Nephron (organoid): ENCODE data around the gene L3MBTL4.

Experiments used
- H3K27ac Mint-ChIP-seq, 3 experiments: 2 replicates each; pipeline ENCODE4 v1.8.0; 2020; ENCODE audit warnings: mixed read lengths in 3 of 3, mild to moderate bottlenecking in 2 of 3, moderate library complexity in 1 of 3
- H3K27me3 Mint-ChIP-seq: 2 replicates; pipeline ENCODE4 v1.8.0; 2021; ENCODE audit warnings: low read depth, mild to moderate bottlenecking, moderate library complexity, mixed read lengths
- H3K36me3 Mint-ChIP-seq: 2 replicates; pipeline ENCODE4 v1.8.0; 2020; ENCODE audit warnings: low read depth, mixed read lengths
- H3K4me1 Mint-ChIP-seq: 2 replicates; pipeline ENCODE4 v1.8.0; 2020; ENCODE audit warnings: mixed read lengths
- H3K4me3 Mint-ChIP-seq, 3 experiments: 2 replicates each; pipeline ENCODE4 v1.8.0; 2020; ENCODE audit warnings: mild to moderate bottlenecking in 3 of 3, mixed read lengths in 3 of 3, moderate library complexity in 2 of 3
- H3K9me3 Mint-ChIP-seq: 2 replicates; pipeline ENCODE4 v1.8.0; 2020; ENCODE audit warnings: mixed read lengths
- CTCF ChIP-seq, 3 experiments: fragments of 200-600 bp; sonication (generic); IDR thresholded peaks; one replicate each; pipeline ENCODE4 v1.5.0; 2021; ENCODE audit warnings: antibody characterized with exemption in 3 of 3; ENCODE audit not compliant: unreplicated experiment in 3 of 3

L3MBTL4 gene

GRCh38 chr18:6120820-6121279, 293.9 kb downstream of the L3MBTL4 start:
- no peaks in the 10 kb centered on the region for H3K36me3 Mint-ChIP-seq
- TF ChIP-seq CTCF (IDR thresholded peaks at IDR 0.05; ENCODE audit: unreplicated experiment in 3 of 3): no peak
- H3K4me3 Mint-ChIP-seq: no peak overlapping the region
- H3K27ac Mint-ChIP-seq: no peak overlapping the region
- no peaks in the 10 kb centered on the region for H3K27me3 Mint-ChIP-seq
- H3K9me3 Mint-ChIP-seq: peaks cover 10% of the 10 kb centered on the region
- H3K4me1 Mint-ChIP-seq: peaks cover 9% of the 10 kb centered on the region

- H3K27ac Mint-ChIP-seq: no peak overlapping the region
- no peak for TF ChIP-seq CTCF (IDR thresholded peaks at IDR 0.05; ENCODE audit: unreplicated experiment in 3 of 3)
- H3K4me3 Mint-ChIP-seq: no peak overlapping the region
- H3K9me3 Mint-ChIP-seq: peaks cover 10% of the 10 kb centered on the region
- H3K4me1 Mint-ChIP-seq: peaks cover 9% of the 10 kb centered on the region
- H3K36me3 Mint-ChIP-seq: no peaks in the 10 kb centered on the region
- H3K27me3 Mint-ChIP-seq: no peaks in the 10 kb centered on the region
Observed at GRCh38 chr18:6119761-6120160, 294.9 kb downstream of the L3MBTL4 start.

GRCh38 chr18:6118080-6118479, 296.6 kb downstream of the L3MBTL4 start:
- Mint-ChIP-seq H3K9me3 (peaks cover 3% of the 10 kb centered on the region), H3K27me3 (no peaks in the 10 kb centered on the region), H3K4me3 (no peak overlapping the region), H3K27ac (no peak overlapping the region), H3K36me3 (no peaks in the 10 kb centered on the region), H3K4me1 (peaks cover 9% of the 10 kb centered on the region)
- TF ChIP-seq CTCF (IDR thresholded peaks at IDR 0.05; ENCODE audit: unreplicated experiment in 3 of 3): no peak

- Mint-ChIP-seq H3K4me3 (no peak overlapping the region), H3K9me3 (no peaks in the 10 kb centered on the region), H3K4me1 (peaks cover 3% of the 10 kb centered on the region), H3K27me3 (no peaks in the 10 kb centered on the region), H3K36me3 (no peaks in the 10 kb centered on the region), H3K27ac (no peak overlapping the region)
- no peak for TF ChIP-seq CTCF (IDR thresholded peaks at IDR 0.05; ENCODE audit: unreplicated experiment in 3 of 3)
Observed at GRCh38 chr18:6115710-6116109, 299.0 kb downstream of the L3MBTL4 start.

- no peak for TF ChIP-seq CTCF (IDR thresholded peaks at IDR 0.05; ENCODE audit: unreplicated experiment in 3 of 3)
- Mint-ChIP-seq H3K9me3 (no peaks in the 10 kb centered on the region), H3K27ac (no peak overlapping the region)
Observed at GRCh38 chr18:6113650-6114049, 301.1 kb downstream of the L3MBTL4 start.

GRCh38 chr18:6111726-6112125, 303.0 kb downstream of the L3MBTL4 start:
- no peak for TF ChIP-seq CTCF (IDR thresholded peaks at IDR 0.05; ENCODE audit: unreplicated experiment in 3 of 3)
- no peaks in the 10 kb centered on the region for H3K36me3 Mint-ChIP-seq
- H3K27ac Mint-ChIP-seq: no peak overlapping the region
- H3K4me3 Mint-ChIP-seq: no peak overlapping the region
- H3K9me3 Mint-ChIP-seq: no peaks in the 10 kb centered on the region
- H3K4me1 Mint-ChIP-seq: no peaks in the 10 kb centered on the region
- no peaks in the 10 kb centered on the region for H3K27me3 Mint-ChIP-seq

More at GRCh38 chr18:6113650-6114049, 301.1 kb downstream of the L3MBTL4 start:
- Mint-ChIP-seq H3K27me3 (no peaks in the 10 kb centered on the region), H3K4me1 (no peaks in the 10 kb centered on the region), H3K36me3 (no peaks in the 10 kb centered on the region), H3K4me3 (no peak overlapping the region)
